GM19324 (cell line): ENCODE results near the gene ARHGEF28.

Experiments
- ATAC-seq: cut with Tn5 transposase; IDR thresholded peaks from one replicate; pipeline ENCODE4 v1.9.1; 2021; ENCODE audit warnings: mild to moderate bottlenecking, moderate library complexity; ENCODE audit not compliant: unreplicated experiment, low FRiP score

Gene ARHGEF28

DNA sequence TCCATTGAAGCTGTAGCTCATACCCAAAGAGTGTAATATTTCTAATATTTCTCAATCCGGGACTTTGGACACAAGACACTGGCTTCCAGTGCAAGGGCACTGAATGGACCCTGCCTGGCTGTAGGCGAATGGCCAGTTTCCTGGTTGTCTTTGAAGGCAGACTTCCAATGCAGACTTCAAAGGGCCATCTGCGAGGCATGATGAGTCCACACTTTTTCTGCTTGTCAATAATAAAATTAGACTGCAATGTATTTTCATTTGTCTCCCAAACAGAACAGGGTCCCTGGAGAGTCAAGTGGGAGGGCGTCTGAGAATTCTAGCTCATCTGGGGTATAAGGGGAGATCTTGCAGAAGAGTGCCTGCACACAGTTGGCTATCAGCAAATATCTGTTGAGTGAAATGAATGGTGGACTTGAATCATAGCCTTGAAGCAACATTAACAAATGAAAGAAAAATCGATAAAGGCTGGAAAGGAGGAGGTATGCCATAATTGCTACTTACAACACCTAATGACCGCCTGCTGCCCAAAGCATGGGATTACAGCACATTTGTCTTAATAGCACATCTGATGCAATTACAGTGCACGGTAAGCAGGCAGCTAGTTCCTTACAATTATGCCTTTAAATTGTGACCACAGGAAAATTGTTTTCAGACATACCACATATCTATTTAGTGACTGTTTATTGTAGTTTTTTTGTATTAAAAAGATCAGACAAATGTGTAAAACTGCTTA, 137.5 kb downstream of the ARHGEF28 start:
- ATAC-seq, result no peak

DNA sequence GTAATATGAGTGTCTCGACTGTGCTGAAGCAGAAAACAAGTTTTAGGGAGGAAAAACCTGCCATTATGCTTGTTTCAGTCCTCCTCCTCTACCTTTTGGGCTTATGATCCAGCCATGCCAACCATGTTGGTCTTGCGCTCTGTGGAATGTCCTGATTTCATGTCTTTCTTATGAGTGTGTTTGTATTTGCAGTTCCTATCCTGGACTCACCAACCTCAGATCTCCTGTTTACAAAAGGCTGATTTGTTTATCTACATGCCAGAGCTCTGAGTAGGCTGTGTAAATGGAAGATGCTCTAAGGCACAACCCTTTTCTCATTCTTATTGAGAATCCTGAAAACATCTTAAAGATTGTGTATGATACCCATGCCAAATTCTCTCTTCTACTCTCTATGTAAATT, 138.6 kb downstream of the ARHGEF28 start:
- no peak for ATAC-seq

GRCh38 chr5:73764996-73765395, 139.0 kb downstream of the ARHGEF28 start:
- ATAC-seq, result no peak

DNA sequence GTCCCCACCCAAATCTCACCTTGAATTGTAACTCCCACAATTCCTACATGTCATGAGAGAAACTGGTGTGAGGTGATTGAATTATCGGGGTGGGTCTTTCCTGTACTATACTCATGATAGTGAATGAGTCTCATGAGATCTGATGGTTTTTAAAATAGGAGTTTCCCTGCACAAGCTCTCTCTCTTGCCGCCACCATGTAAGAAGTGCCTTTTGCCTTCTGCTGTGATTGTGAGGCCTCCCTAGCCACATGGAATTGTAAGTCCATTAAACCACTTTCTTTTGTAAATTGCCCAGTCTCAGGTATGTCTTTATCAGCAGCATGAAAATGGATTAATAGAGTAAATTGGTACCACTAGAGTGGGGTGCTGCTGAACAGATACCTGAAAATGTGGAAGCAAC, 140.9 kb downstream of the ARHGEF28 start:
- no peak for ATAC-seq

GRCh38 chr5:73770172-73771025, 144.4 kb downstream of the ARHGEF28 start:
- ATAC-seq, result no peak

GRCh38 chr5:73774924-73775323, 148.9 kb downstream of the ARHGEF28 start:
- no peak for ATAC-seq

GRCh38 chr5:73776405-73776804, 150.4 kb downstream of the ARHGEF28 start:
- no peak for ATAC-seq

DNA sequence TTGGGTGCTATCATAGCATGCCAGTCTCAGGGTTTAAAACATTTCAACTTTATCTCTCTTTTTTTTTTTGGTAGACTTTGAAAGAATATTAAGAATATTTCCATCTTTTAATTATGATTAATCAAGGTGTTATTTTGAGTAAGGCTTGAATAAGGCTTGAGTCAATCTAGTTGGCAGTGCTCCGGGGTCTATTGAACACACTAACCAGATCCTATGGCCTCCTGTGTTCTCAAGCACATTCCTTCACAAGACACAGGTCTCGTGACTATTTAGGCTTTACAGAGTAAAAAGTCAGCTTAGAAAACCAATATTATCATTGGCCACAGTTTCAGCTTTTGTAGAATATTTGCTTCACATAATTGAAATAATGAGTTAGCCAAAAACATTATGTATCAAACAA, 151.2 kb downstream of the ARHGEF28 start:
- no peak for ATAC-seq

GRCh38 chr5:73780302-73781080, 154.5 kb downstream of the ARHGEF28 start:
- no peak for ATAC-seq

- no peak for ATAC-seq
Measured at GRCh38 chr5:73781107-73781768, 155.2 kb downstream of the ARHGEF28 start.

GRCh38 chr5:73783828-73784227, 157.8 kb downstream of the ARHGEF28 start:
- no peak for ATAC-seq

GRCh38 chr5:73786043-73786831, 160.2 kb downstream of the ARHGEF28 start:
- no peak for ATAC-seq

DNA sequence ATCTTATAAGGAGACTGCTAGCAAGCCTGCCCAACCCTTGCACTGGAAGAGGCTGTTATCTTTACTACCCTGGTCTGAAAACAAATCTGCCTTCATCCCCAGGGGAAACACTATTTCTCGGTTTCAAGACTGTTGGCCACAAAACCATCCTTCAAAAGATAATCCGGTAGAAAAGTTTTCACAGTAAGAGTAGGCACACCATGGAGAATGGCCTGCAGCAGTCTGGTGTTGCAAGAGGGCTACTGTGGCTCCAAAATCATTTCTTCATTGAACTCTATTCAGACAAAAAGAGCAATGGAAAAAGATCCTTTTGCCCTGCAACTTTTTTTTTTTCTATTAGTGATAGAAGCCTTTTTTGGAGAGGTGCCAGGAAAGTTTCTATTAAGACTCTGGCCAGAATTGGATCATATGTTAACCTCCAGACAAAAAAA, 163.9 kb downstream of the ARHGEF28 start:
- no peak for ATAC-seq

DNA sequence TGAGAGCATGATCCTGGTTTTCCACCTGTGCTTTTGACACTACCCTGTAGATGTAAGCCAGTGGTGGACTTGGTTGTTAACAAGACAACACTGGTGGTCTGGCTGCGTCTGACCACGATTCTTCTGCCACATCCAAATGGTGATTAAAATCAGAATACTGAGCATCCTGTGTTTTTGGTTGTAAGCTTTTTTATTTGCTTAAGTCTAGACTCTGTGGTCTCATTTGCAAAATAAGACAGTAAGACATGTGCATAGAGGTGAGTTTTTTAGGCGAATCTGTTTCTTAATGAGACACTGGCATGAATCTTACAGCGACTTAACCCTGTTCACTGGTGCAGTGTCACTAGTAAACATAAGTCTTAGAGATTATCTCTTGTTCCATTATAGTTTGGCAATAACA, 165.4 kb downstream of the ARHGEF28 start:
- ATAC-seq, result no peak

DNA sequence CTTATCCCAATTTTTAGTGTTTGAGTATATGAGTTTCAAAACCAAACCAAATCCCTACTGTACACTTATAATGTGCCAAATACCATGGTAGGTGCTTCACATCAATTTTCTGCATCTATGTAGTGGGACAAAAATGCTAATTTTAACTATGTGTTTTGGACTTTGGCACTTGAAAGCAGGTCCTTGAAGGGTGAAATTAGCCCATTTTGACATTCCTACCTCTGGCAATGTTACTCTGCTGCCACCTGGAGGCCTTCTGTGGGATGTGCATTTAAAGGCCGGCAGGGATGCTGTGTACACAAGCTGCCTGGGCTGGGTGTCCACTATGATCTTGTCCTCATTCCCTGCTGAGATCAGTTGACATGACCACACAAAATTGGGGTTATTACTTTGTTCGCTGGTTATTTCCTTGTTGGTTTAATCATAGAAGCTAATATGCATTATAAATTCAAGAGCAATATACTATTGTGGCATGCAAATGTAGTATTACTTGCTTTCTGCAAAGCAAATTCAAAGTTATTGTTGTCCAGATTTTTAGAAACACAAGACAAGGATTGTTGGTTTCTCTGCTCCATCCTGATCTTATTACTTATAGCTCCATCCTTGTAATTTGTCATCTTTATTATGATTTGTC, 166.8 kb downstream of the ARHGEF28 start:
- no peak for ATAC-seq

DNA sequence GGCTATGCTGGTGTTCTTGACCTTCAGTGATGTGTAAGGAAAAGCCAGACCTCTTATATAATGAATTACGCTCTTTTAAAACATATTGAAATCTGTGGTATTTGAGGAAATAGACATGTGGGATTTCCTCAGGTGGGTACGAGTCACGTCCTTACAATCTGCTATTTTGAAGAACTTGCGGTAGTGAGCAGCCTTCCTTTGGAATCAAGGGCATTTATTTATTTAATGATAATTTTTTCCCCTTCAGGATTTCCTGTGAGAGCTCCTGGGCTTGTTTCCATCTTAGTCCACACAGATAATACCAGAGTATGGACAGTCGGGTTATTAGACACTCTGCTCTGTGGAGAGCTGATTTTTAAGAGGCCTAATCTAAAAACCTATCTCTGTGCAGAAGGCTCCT, 167.9 kb downstream of the ARHGEF28 start:
- no peak for ATAC-seq

DNA sequence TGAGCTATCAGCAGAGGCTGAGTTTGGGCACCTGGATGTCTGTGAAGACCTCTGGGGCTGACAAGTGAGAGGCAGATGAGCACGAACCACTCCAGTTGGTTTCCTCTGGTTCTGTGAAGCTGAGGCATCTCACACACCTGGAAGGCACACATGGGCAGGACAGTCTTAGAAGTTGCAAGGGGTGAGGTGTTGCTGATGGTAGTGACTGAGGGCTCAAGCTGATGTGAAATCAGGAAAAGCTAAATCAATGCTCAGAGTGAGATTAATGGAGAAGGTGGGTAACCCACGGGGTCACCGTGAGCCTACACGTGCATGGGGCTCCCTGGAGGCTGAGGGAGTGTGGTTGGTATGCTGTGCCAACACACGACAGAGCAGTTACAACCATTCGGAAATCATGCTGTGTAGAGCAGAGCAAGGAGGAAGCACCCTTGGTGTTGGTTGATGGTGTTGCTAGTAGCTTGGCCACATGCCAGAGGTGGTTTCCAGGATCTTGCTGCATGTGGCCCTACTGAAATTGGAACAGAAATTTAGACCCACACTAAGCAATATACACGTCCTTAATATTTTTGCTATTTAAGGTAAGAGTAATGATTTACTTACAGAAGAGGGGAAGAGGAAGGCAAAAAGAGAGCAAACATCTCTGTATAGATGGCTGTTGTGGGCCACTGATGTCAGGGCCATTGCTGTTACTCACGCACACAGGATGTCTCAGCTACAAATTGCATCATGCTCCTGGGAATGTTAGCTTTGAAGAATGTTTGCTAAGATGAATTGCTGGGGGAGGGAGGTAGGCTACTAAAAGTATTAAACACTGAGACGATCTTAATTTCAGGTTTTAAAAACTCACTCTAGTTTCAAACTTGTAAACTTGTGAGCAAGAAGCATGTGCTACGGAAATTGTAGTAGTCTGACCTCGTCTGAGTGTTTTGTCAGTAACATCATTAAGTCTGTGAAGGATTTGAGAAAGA, 170.5 kb downstream of the ARHGEF28 start:
- ATAC-seq, result no peak

DNA sequence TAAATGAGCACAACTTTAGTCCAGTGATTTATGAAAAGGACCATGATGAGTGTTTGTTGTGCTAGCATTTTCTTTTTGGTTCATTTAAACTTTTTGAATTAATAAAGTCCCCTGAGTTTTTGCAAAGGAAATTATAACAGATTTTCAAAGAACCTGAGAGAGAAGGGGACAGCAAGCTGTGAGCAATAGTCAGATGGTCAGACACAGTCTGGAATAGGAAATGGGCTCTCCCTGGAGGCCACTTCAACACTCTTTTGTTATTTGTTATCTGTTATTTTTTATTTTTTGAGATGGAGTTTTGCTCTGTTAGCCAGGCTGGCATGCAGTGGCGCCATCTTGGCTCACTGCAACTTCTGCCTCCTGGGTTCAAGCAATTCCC, 171.1 kb downstream of the ARHGEF28 start:
- ATAC-seq, result no peak
